RWPE2 (cell line): ENCODE measurements around the gene C1orf21.

Source experiments
- ATAC-seq: fragments of 200-7000 bp; cut with Tn5 transposase; 3 replicates; pipeline ENCODE4 v1.9.1; 2021; ENCODE audit warnings: low read depth
- DNase-seq: peaks from one replicate; pipeline ENCODE4 v3.0.0-alpha.2; 2020; ENCODE audit warnings: low spot score
- H3K27ac ChIP-seq: fragments of 450-650 bp; 2 replicates; pipeline ENCODE4 v1.5.1; 2017; ENCODE audit warnings: mild to moderate bottlenecking; ENCODE audit not compliant: poor library complexity, severe bottlenecking
- H3K27me3 ChIP-seq: fragments of 250-450 bp; sonication (Bioruptor Pico); 2 replicates; pipeline ENCODE4 v1.5.1; 2021; ENCODE audit warnings: mild to moderate bottlenecking, moderate library complexity; ENCODE audit not compliant: insufficient read depth, poor library complexity, severe bottlenecking
- H3K36me3 ChIP-seq: fragments of 250-450 bp; sonication (Bioruptor Pico); 2 replicates; pipeline ENCODE4 v1.5.1; 2020; ENCODE audit warnings: low read depth, mild to moderate bottlenecking, moderate library complexity
- H3K4me1 ChIP-seq: fragments of 250-450 bp; sonication (Bioruptor Pico); 2 replicates; pipeline ENCODE4 v1.5.1; 2021; ENCODE audit warnings: mild to moderate bottlenecking, moderate library complexity; ENCODE audit not compliant: insufficient read depth, poor library complexity, severe bottlenecking
- H3K4me3 ChIP-seq: fragments of 250-450 bp; sonication (Bioruptor Pico); 2 replicates; pipeline ENCODE4 v1.5.1; 2021; ENCODE audit warnings: mild to moderate bottlenecking, moderate library complexity; ENCODE audit not compliant: severe bottlenecking
- H3K9me3 ChIP-seq: fragments of 250-450 bp; sonication (Bioruptor Pico); 2 replicates; pipeline ENCODE4 v1.5.1; 2021; ENCODE audit warnings: mild to moderate bottlenecking, moderate library complexity; ENCODE audit not compliant: severe bottlenecking
- TF ChIP-seq, protein P1 (sequence below): fragments of 450-650 bp; IDR thresholded peaks from one replicate; pipeline ENCODE4 v1.5.1; 2017; ENCODE audit warnings: mild to moderate bottlenecking, moderate library complexity; ENCODE audit not compliant: poor library complexity, severe bottlenecking

Gene C1orf21

DNA sequence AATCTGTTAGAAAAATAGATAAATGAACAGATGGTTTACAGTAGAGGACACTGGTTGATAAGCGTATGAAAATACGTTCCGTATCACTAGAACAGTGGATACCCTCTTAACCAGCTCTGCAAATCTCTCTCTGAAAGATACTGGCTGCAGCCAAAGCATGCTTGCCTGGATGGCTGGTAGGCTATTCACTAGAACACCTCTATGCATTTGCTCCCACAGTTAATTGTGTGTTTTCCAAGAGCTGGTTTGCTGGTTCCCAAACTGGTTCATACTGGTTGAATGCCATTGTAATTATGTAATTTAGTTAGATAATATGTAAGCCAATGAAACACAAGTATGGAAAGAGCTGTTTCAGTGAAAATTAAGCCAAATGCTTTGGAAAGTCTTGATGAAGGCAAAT lies 126.6 kb downstream of the C1orf21 start:
- Histone ChIP-seq H3K4me3 (no peak overlapping the region), H3K9me3 (no peaks in the 10 kb centered on the region), H3K4me1 (peaks cover 5% of the 10 kb centered on the region), H3K27ac (no peak overlapping the region), H3K36me3 (0 out of 2 replicates have a peak, but pooled peaks cover 3% of the 10 kb centered on the region), H3K27me3 (no peaks in the 10 kb centered on the region)
- TF ChIP-seq, protein P1, sequence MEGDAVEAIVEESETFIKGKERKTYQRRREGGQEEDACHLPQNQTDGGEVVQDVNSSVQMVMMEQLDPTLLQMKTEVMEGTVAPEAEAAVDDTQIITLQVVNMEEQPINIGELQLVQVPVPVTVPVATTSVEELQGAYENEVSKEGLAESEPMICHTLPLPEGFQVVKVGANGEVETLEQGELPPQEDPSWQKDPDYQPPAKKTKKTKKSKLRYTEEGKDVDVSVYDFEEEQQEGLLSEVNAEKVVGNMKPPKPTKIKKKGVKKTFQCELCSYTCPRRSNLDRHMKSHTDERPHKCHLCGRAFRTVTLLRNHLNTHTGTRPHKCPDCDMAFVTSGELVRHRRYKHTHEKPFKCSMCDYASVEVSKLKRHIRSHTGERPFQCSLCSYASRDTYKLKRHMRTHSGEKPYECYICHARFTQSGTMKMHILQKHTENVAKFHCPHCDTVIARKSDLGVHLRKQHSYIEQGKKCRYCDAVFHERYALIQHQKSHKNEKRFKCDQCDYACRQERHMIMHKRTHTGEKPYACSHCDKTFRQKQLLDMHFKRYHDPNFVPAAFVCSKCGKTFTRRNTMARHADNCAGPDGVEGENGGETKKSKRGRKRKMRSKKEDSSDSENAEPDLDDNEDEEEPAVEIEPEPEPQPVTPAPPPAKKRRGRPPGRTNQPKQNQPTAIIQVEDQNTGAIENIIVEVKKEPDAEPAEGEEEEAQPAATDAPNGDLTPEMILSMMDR, result no peak
- ATAC-seq (no peak), DNase-seq (no peak)

DNA sequence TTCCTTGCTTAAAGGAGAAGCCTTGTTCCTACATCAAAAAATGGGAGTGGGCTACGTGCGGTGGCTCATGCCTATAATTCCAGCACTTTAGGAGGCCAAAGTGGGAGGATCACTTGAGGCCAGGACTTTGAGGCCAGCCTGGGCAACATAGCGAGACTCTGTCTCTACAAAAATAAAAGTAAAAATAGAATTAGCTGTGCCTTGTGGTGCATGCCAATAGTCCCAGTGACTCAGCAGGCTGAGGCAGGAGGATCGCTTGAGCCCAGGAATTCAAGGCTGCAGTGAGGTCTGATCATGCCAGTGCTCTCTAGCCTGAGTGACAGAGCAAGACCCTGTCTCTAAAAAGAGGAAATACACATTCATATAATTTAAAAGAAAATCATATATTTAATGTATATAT lies 127.1 kb downstream of the C1orf21 start:
- ATAC-seq, result peak; percentile 78
- H3K27me3 ChIP-seq, result no peaks in the 10 kb centered on the region
- TF ChIP-seq, protein P1, result no peak
- H3K4me3 ChIP-seq, result no peak overlapping the region
- no peak for DNase-seq
- H3K27ac ChIP-seq, result no peak overlapping the region
- no peaks in the 10 kb centered on the region for H3K9me3 ChIP-seq
- 0 out of 2 replicates have a peak, but pooled peaks cover under 1% of the 10 kb centered on the region for H3K36me3 ChIP-seq
- H3K4me1 ChIP-seq, result peaks cover 5% of the 10 kb centered on the region

DNA sequence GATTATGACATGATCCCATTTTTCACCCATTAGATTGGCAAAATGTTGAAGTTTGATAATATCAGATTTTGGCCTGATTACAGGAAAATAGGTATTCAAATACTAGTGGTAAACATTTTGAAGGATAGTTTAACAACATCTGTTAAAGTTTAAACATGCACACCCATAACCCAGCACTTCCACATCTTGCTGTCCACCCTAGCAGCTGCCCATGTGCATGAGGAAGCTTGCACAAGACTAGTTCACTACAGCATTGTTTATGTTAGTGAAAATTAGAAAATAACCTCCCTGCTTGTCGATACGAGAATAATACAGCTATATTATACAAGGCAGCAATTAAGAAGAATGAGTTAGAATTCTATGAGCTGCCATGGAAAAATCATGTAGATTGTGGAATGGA lies 127.6 kb downstream of the C1orf21 start:
- TF ChIP-seq, protein P1, result no peak
- no peaks in the 10 kb centered on the region for H3K27me3 ChIP-seq
- ATAC-seq (no peak), DNase-seq (no peak)
- H3K27ac ChIP-seq, result no peak overlapping the region
- H3K9me3 ChIP-seq, result no peaks in the 10 kb centered on the region
- peaks cover 5% of the 10 kb centered on the region for H3K4me1 ChIP-seq
- H3K36me3 ChIP-seq, result no peaks in the 10 kb centered on the region
- H3K4me3 ChIP-seq, result no peak overlapping the region

DNA sequence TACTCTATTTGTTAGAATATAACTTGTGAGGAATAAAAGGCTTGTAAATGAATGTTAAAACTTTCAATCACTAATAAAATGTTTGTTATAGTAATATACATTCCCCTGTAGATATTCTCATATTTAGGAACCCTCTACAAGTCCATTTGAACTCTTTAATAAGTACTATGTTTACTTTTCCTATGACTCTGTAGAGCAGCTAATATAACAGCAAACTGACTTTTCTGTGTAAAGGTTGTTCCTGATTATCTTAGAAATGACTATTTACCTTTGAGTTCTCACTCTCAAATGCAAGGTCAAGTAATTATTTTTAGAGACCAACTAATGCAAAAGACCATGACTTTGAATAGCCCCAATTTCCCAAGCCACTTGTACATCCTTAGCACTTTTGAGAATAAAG lies 130.3 kb downstream of the C1orf21 start:
- ATAC-seq (no peak), DNase-seq (no peak)
- TF ChIP-seq, protein P1, result no peak

DNA sequence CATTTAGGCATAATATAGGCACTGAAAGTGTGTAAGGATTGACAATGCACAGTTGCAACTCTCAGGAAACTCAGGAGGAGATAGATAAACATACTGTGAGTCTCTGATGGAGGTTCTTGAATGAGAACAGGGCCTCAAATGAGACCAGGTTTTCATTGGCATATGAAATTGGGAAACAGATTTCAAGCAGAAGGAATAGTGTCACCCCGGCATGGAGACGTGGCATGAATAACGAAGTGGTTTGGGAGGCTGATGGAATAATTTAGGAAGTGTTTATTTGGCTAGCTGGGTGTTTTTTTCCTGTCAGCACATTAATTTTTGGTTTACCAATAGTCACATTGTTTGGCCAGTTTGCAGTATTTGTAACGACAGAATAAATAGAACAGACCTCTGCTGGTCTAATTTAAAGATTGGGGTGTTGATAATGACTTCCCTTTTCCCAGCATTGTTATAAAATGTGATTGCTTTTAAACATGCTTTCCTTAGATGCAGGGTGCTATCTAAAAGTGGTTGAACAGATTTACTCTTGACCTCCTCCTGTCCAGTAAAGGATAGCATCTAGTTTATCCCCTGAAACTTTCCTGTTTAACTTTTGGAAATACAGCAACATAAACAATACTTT lies 132.0 kb downstream of the C1orf21 start:
- peaks cover under 1% of the 10 kb centered on the region for H3K4me1 ChIP-seq
- H3K27ac ChIP-seq, result no peak overlapping the region
- TF ChIP-seq, protein P1, result no peak
- H3K27me3 ChIP-seq, result no peaks in the 10 kb centered on the region
- no peaks in the 10 kb centered on the region for H3K36me3 ChIP-seq
- no peak for DNase-seq
- H3K4me3 ChIP-seq, result no peak overlapping the region
- ATAC-seq, result no peak
- no peaks in the 10 kb centered on the region for H3K9me3 ChIP-seq

More for the DNA sequence above, 130.3 kb downstream of the C1orf21 start:
- no peaks in the 10 kb centered on the region for H3K9me3 ChIP-seq
- no peak overlapping the region for H3K27ac ChIP-seq
- no peaks in the 10 kb centered on the region for H3K27me3 ChIP-seq
- no peaks in the 10 kb centered on the region for H3K36me3 ChIP-seq
- peaks cover 5% of the 10 kb centered on the region for H3K4me1 ChIP-seq
- H3K4me3 ChIP-seq, result no peak overlapping the region
